Neuron (in vitro differentiated cells): ENCODE measurements around the gene LRRIQ3.
"Not testable (repeated sequence)": the region's sequence is repeated elsewhere in the genome, so short reads cannot be mapped to it uniquely, and the experiment has no call there.

Source experiments
- H2AFZ ChIP-seq: one replicate; pipeline ENCODE4 v1.6.1; 2013; ENCODE audit warnings: low read depth, mild to moderate bottlenecking, inconsistent platforms, low read length, moderate library complexity
- H3K27me3 ChIP-seq: one replicate; pipeline ENCODE4 v1.6.1; 2013; ENCODE audit warnings: low read length; ENCODE audit not compliant: insufficient read depth
- H3K36me3 ChIP-seq: one replicate; pipeline ENCODE4 v1.6.1; 2013; ENCODE audit warnings: low read length; ENCODE audit not compliant: insufficient read depth
- H3K4me1 ChIP-seq: one replicate; pipeline ENCODE4 v1.6.1; 2013; ENCODE audit warnings: low read length; ENCODE audit not compliant: insufficient read depth
- H3K4me3 ChIP-seq: 2 replicates; pipeline ENCODE4 v1.5.1; 2013; ENCODE audit warnings: mild to moderate bottlenecking, low read length, moderate library complexity
- H3K9me3 ChIP-seq: one replicate; pipeline ENCODE4 v1.6.1; 2013; ENCODE audit warnings: low read length

LRRIQ3 gene

GRCh38 chr1:74195339-74195738 lies 2.6 kb downstream of the LRRIQ3 start:
- no peak overlapping the region for H2AFZ ChIP-seq

GRCh38 chr1:74193908-74194307 lies 4.1 kb downstream of the LRRIQ3 start:
- H3K4me3 ChIP-seq = no peak overlapping the region

More at GRCh38 chr1:74195339-74195738, 2.6 kb downstream of the LRRIQ3 start:
- Histone ChIP-seq H3K4me1 (no peaks in the 10 kb centered on the region), H3K4me3 (no peak overlapping the region), H3K36me3 (no peaks in the 10 kb centered on the region), H3K9me3 (no peaks in the 10 kb centered on the region), H3K27me3 (no peaks in the 10 kb centered on the region)

GRCh38 chr1:74180490-74180889 lies 17.5 kb downstream of the LRRIQ3 start:
- no peaks in the 10 kb centered on the region for H3K27me3 ChIP-seq
- no peaks in the 10 kb centered on the region for H3K36me3 ChIP-seq
- no peaks in the 10 kb centered on the region for H3K9me3 ChIP-seq
- no peak overlapping the region for H3K4me3 ChIP-seq
- H2AFZ ChIP-seq = no peak overlapping the region
- H3K4me1 ChIP-seq = no peaks in the 10 kb centered on the region

More at GRCh38 chr1:74193908-74194307, 4.1 kb downstream of the LRRIQ3 start:
- H3K36me3 ChIP-seq = no peaks in the 10 kb centered on the region
- H2AFZ ChIP-seq = no peak overlapping the region
- no peaks in the 10 kb centered on the region for H3K4me1 ChIP-seq
- no peaks in the 10 kb centered on the region for H3K27me3 ChIP-seq
- H3K9me3 ChIP-seq = no peaks in the 10 kb centered on the region

GRCh38 chr1:74174423-74174822 lies 23.6 kb downstream of the LRRIQ3 start:
- H2AFZ ChIP-seq, H3K4me3 ChIP-seq, H3K27me3 ChIP-seq: not testable (repeated sequence)

GRCh38 chr1:74162333-74162732 lies 35.6 kb downstream of the LRRIQ3 start:
- no peaks in the 10 kb centered on the region for H3K36me3 ChIP-seq
- H3K4me3 ChIP-seq = no peak overlapping the region
- no peaks in the 10 kb centered on the region for H3K9me3 ChIP-seq
- H3K4me1 ChIP-seq = peaks cover 7% of the 10 kb centered on the region
- no peaks in the 10 kb centered on the region for H3K27me3 ChIP-seq
- H2AFZ ChIP-seq = no peak overlapping the region

More at GRCh38 chr1:74174423-74174822, 23.6 kb downstream of the LRRIQ3 start:
- H3K36me3 ChIP-seq, H3K4me1 ChIP-seq, H3K9me3 ChIP-seq: not testable (repeated sequence)

- Histone ChIP-seq H3K27me3 (no peaks in the 10 kb centered on the region), H3K9me3 (no peaks in the 10 kb centered on the region), H3K36me3 (no peaks in the 10 kb centered on the region), H2AFZ (no peak overlapping the region), H3K4me3 (no peak overlapping the region), H3K4me1 (peaks cover 7% of the 10 kb centered on the region)
Observed at GRCh38 chr1:74161497-74161896, 36.5 kb downstream of the LRRIQ3 start.

GRCh38 chr1:74160046-74160445 lies 37.9 kb downstream of the LRRIQ3 start:
- Histone ChIP-seq H3K36me3 (no peaks in the 10 kb centered on the region), H3K27me3 (no peaks in the 10 kb centered on the region), H3K9me3 (no peaks in the 10 kb centered on the region), H3K4me3 (no peak overlapping the region), H3K4me1 (peaks cover 7% of the 10 kb centered on the region), H2AFZ (no peak overlapping the region)

- Histone ChIP-seq H3K9me3 (peaks cover 2% of the 10 kb centered on the region), H2AFZ (no peak overlapping the region), H3K4me3 (no peak overlapping the region), H3K4me1 (no peaks in the 10 kb centered on the region), H3K27me3 (no peaks in the 10 kb centered on the region), H3K36me3 (no peaks in the 10 kb centered on the region)
Observed at GRCh38 chr1:74145086-74145485, 52.9 kb downstream of the LRRIQ3 start.

- not testable (repeated sequence) for H3K9me3 ChIP-seq, H3K4me1 ChIP-seq, H3K27me3 ChIP-seq, H3K4me3 ChIP-seq, H3K36me3 ChIP-seq, H2AFZ ChIP-seq
Observed at GRCh38 chr1:74117370-74117769, 80.6 kb downstream of the LRRIQ3 start.

GRCh38 chr1:74113333-74113732 lies 84.6 kb downstream of the LRRIQ3 start:
- H3K4me1 ChIP-seq = no peaks in the 10 kb centered on the region
- H2AFZ ChIP-seq = no peak overlapping the region
- no peaks in the 10 kb centered on the region for H3K36me3 ChIP-seq
- H3K27me3 ChIP-seq = no peaks in the 10 kb centered on the region
- H3K4me3 ChIP-seq = no peak overlapping the region
- H3K9me3 ChIP-seq = no peaks in the 10 kb centered on the region

GRCh38 chr1:74107394-74107793 lies 90.6 kb downstream of the LRRIQ3 start:
- Histone ChIP-seq H3K4me3 (no peak overlapping the region), H3K9me3 (no peaks in the 10 kb centered on the region), H2AFZ (no peak overlapping the region), H3K27me3 (no peaks in the 10 kb centered on the region), H3K4me1 (no peaks in the 10 kb centered on the region), H3K36me3 (no peaks in the 10 kb centered on the region)

GRCh38 chr1:74091371-74091770 lies 106.6 kb downstream of the LRRIQ3 start:
- H2AFZ ChIP-seq = no peak overlapping the region
- H3K36me3 ChIP-seq = no peaks in the 10 kb centered on the region
- no peak overlapping the region for H3K4me3 ChIP-seq
- peaks cover 4% of the 10 kb centered on the region for H3K9me3 ChIP-seq
- no peaks in the 10 kb centered on the region for H3K27me3 ChIP-seq
- no peaks in the 10 kb centered on the region for H3K4me1 ChIP-seq

- Histone ChIP-seq H3K27me3 (no peaks in the 10 kb centered on the region), H3K36me3 (no peaks in the 10 kb centered on the region), H3K4me1 (no peaks in the 10 kb centered on the region), H3K4me3 (no peak overlapping the region), H2AFZ (no peak overlapping the region), H3K9me3 (no peaks in the 10 kb centered on the region)
Observed at GRCh38 chr1:74083128-74083527, 114.8 kb downstream of the LRRIQ3 start.

- Histone ChIP-seq H3K27me3 (no peaks in the 10 kb centered on the region), H3K4me1 (no peaks in the 10 kb centered on the region), H3K9me3 (no peaks in the 10 kb centered on the region), H3K36me3 (no peaks in the 10 kb centered on the region), H2AFZ (no peak overlapping the region), H3K4me3 (no peak overlapping the region)
Observed at GRCh38 chr1:74065081-74065480, 132.9 kb downstream of the LRRIQ3 start.
